ENCODE data around the gene RNF112.

GRCh38 chr17:19461681-19462080 is 50.6 kb downstream of the RNF112 start:
- TF ChIP-seq CTCF (IDR thresholded peaks at IDR 0.05; ENCODE audit: insufficient read depth, low read length, poor library complexity, severe bottlenecking) (no peak), EZH2phosphoT487 (conservative IDR thresholded peaks at IDR 0.05; ENCODE audit: low read length) (no peak)

All from SU-DHL-6 (cell line).